Activated CD4-positive, alpha-beta T cell treated with anti-CD3 and anti-CD28 coated beads for 1 hour (primary cell): ENCODE measurements around the gene SLCO1B3.
"Not testable (repeated sequence)": the region's sequence is repeated elsewhere in the genome, so short reads cannot be mapped to it uniquely, and the experiment has no call there.

ENCODE experiments used
- DNase-seq: peaks from one replicate; pipeline ENCODE4 v3.0.0-alpha.2; 2020

The SLCO1B3 gene, protein sequence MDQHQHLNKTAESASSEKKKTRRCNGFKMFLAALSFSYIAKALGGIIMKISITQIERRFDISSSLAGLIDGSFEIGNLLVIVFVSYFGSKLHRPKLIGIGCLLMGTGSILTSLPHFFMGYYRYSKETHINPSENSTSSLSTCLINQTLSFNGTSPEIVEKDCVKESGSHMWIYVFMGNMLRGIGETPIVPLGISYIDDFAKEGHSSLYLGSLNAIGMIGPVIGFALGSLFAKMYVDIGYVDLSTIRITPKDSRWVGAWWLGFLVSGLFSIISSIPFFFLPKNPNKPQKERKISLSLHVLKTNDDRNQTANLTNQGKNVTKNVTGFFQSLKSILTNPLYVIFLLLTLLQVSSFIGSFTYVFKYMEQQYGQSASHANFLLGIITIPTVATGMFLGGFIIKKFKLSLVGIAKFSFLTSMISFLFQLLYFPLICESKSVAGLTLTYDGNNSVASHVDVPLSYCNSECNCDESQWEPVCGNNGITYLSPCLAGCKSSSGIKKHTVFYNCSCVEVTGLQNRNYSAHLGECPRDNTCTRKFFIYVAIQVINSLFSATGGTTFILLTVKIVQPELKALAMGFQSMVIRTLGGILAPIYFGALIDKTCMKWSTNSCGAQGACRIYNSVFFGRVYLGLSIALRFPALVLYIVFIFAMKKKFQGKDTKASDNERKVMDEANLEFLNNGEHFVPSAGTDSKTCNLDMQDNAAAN

DNA sequence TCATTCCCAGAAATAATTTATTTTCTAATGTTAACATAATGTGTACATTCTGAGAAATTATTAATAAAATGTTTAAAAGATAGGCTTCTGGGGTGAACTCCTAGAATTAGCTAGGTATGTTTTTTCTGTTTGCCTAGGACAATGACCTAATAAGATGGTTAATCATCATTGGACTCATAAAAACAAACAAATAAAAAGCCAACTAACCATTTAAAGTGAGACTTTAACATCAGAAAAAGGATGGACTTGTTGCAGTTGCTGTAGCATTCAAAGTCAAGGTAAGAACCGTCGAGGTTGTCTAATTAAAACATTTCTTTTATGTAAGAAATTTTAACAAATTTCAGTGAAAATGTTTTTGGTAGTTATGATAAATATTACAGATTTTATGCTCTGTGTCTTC lies at the start of gene SLCO1B3:
Gene SLCO1B3, plus strand, starts transcription at position 219 of the 400 bp plus-strand sequence. CDS start 5,034 bp downstream, outside the sequence.
- no peak for DNase-seq

DNA sequence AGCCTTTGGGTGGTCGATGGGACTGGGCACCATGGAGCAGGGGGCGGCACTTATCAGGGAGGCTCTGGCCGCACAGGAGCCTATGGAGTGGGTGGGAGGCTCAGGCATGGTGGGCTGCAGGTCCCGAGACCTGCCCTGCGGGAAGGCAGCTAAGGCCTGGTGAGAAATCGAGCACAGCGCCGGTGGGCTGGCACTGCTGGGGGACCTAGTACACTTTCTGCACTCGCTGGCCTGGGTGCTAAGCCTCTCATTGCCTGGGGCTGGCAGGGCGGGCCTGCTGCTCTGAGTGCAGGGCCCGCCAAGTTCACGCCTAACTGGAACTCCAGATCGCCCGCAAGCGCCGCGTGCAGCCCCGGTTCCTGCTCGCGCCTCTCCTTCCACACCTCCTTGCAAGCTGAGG lies 33.1 kb upstream of the SLCO1B3 start:
- DNase-seq: no peak

DNA sequence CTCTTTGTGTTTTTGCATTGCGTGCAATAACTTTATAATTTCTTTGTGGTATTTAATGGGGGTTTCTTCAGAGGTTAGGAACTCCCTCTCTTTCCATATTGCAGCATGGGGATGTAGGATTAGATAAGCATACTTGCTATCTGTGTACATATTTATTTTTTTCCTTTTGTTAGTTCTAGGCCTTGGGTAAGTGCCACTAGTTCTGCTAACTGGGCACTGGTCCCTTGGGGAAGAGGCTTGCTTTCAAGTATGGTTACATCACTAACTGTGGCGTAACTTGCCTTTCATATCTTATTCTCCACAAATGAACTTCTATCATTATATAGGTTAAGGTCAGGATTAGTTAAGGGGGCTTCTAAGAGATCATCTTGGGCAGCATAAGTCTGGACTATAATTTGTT lies 31.5 kb upstream of the SLCO1B3 start:
- no peak for DNase-seq

GRCh38 chr12:20779971-20780370 lies 30.5 kb upstream of the SLCO1B3 start:
- DNase-seq: not testable (repeated sequence)

GRCh38 chr12:20783796-20784357 lies 26.6 kb upstream of the SLCO1B3 start:
- DNase-seq: not testable (repeated sequence)

GRCh38 chr12:20792971-20793370 lies 17.5 kb upstream of the SLCO1B3 start:
- DNase-seq: no peak

DNA sequence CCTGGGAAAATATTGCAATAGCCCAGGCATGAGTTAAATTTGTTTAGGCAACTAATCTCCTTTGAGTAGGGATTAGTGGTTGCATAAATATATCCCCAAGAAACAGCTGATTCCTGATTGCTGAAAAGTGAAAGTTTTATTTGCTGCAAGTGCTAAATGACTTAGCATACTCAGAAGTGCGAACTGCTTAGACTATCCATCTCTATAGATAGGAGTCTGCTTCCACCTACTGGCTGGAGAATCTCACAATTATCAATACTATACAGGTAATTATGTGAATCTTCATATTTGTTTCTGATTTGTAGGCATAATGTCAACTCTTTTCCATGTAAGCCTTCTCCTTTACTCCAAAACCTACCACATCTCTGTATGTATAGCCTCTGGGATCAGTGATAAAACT lies 12.0 kb upstream of the SLCO1B3 start:
- DNase-seq: no peak

DNA sequence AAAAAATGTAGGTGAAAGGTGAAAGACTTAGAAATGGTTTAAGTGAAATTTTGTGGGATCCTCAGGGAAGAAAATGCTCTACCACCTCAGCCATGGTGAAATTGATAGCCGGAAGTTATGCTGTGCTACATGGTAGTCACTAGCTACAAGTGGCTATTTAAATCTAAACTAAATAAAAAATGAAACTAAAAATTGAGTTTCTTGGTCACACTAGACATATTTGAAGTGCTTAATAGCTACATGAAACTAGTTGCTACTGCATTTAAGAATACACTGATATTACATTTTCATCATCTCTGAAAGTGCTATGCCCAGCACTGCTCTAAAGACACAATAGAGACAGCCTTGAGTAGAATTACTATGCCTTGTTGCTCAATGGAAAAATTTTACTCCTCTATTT lies 10.3 kb upstream of the SLCO1B3 start:
- no peak for DNase-seq

DNA sequence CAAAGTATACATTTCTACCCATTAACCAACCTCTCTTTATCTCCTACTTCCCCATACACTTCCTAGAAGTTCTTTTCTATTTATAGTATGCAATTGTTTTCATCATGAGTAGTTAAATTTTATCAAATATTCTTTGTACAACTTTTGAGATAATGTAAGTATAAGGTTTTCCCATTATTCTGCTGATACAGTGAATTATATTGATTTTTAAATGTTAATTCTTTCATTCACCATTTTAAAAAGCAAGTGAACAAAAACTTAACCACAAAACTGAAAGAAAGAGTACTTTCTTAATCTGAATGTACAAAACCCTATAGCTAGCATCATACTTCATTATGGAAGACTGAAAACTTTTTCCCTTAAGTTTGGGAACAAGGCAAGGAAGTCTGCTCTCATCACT lies 9.5 kb upstream of the SLCO1B3 start:
- DNase-seq: no peak

GRCh38 chr12:20805921-20806320 lies 4.6 kb upstream of the SLCO1B3 start:
- no peak for DNase-seq

DNA sequence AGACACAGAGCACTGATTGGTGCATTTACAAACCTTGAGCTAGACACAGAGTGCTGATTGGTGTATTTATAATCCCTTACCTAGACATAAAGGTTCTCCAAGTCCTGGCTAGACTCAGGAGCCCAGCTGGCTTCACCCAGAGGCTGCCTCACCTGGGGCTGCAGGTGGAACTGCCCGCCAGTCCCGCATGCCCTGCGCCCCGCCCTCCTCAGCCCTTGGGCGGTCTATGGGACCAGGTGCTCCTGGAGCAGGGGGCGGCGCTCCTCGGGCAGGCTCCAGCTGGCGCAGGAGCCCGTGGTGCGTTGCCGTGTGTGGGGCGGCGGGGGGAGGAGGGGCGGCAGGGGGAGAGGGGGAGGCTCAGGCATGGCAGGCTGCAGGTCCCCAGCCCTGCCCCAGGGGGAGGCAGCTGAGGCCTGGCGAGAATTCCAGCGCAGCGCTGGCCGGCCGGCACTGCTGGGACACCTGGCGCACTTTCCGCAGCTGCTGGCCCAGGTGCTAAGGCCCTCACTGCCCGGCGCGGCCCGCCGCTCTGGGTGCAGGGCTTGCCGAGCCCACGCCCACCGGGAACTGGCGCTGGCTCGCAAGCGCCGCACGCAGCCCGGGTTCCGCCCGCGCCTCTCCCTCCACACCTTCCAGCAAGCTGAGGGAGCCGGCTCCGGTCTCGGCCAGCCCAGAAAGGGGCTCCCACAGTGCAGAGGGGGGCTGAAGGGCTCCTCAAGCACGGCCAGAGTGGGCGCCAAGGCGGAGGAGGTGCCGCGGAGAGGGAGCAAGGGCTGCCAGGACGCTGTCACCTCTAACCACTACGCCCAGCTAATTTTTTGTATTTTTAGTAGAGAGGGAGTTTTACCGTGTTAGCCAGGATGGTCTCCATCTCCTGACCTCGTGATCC lies 3.1 kb upstream of the SLCO1B3 start:
- no peak for DNase-seq

DNA sequence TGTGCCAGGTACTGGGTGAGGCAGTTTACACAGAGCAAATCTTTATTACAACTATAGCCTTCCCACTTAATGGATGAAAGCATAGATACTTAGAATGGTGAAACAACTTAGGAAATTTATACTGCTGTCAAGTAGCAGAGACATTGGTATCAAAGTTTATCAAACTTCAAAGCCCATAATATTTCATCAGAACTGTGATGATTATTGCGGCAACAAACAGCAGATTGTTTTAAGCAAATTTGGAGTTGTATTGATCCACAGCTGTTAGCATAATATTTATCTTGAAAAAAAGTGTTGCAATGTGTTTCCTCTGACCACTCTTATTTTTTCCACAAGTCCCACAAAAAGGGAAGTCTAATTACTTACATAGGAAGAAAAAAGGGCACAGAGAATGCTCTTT lies 2.0 kb upstream of the SLCO1B3 start:
- no peak for DNase-seq

DNA sequence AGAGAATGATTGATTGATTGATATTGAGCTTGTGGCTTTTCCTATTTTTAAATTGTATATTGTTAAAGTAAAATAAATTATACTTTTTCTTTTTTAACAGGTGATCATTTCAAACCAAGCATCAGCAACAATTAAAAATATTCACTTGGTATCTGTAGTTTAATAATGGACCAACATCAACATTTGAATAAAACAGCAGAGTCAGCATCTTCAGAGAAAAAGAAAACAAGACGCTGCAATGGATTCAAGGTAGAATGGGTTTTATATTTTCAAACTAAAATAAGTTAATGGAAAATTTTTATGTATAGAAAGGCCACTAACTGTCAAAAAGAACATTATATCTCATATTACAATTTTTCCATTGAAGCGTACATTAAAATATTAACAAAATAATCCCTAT lies 5.1 kb downstream of the SLCO1B3 start:
- no peak for DNase-seq

GRCh38 chr12:20822415-20822814 lies 11.9 kb downstream of the SLCO1B3 start:
- no peak for DNase-seq

GRCh38 chr12:20822925-20823324 lies 12.4 kb downstream of the SLCO1B3 start:
- DNase-seq: no peak

DNA sequence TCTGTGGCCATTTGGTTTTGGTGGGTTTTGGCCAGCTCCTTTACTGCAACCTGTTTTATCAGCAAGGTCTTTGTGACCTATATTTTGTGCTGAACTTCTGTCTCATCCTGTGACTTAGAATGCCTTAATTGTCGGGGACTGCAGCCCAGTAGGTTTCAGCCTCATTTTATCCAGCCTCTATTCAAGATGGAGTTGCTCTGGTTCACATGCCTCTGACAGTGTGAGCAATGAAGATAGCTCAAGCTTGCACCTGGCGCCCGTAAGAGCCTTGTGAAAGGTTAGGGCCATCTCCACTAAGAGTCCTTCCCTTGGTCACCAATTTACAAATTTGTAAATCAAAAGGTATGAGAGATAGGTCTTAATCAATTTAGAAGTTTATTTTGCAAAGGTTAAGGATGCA lies 19.4 kb downstream of the SLCO1B3 start:
- no peak for DNase-seq

DNA sequence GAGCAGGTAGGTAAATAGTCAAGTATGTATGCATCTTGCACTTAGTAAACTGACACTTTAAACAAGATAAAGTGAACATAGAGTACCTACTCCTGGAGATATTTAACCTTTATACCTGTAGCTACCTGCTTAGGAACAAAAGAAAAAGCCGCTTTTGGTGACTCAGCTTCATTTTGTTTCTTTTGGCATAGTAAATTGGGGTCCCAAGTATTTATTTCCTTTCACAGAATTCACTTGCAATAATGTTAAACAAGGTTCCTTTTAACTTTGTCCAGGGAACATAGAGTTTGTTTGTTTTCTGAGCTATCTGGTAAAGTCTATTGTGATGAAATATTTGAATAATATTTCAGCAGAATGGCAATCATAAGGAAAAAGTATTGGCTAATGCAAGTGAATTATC lies 20.0 kb downstream of the SLCO1B3 start:
- DNase-seq: no peak

DNA sequence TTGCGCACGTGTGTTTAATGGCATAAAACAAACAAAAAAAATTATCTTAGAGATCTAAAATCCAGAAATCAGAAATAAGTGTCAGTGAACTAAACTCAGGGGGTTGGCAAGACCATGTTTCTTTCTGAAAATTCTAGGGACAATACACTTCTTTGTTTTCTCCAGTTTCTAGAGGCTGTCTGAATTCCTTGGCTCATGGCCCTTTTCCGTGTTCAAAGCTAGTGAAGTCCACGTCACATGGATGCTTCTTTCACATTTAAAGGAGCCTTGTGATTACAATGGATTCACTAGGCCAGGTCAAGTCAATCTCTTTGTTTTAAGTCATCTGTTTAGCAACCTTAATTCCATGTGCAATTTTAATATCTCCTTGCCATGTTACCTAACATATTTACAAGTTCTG lies 22.4 kb downstream of the SLCO1B3 start:
- DNase-seq: no peak

DNA sequence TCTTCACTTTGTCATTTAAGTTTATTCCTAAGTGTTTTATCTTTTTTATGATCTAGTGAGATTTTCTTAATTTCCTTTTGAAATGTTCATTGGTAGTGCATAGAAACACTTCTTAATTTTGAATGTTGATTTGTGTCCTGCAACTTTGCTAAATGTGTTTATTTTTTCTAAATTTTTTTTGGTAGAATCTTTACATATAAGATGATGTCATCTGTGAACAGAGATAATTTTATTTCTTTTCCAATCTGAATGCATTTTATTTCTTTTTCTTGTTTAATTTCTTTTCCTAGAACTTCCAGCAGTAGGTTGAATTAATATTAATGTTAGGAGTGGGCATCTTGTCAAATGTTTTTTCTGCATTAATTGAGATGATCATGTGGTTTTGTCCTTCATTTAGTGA lies 42.1 kb downstream of the SLCO1B3 start:
- no peak for DNase-seq

GRCh38 chr12:20863056-20863455 lies 52.6 kb downstream of the SLCO1B3 start:
- no peak for DNase-seq

- DNase-seq: no peak
These were observed 55.4 kb downstream of the SLCO1B3 start for GRCh38 chr12:20865873-20866272.

GRCh38 chr12:20868277-20868676 lies 57.8 kb downstream of the SLCO1B3 start:
- DNase-seq: no peak

GRCh38 chr12:20883288-20883687 lies 72.8 kb downstream of the SLCO1B3 start:
- no peak for DNase-seq
